Stimulated activated CD4-positive, alpha-beta T cell treated with anti-CD3 and anti-CD28 coated beads, TNF-alpha, amount 100 ng/mL, for 1 hour (primary cell): ENCODE data around the gene SLC1A2.

Experiments used
- DNase-seq, 3 donors: peaks; one replicate each; pipeline ENCODE4 v3.0.0-alpha.2; 2020; ENCODE audit warnings: low read depth in 3 of 3, low spot score in 1 of 3

Gene SLC1A2

GRCh38 chr11:35377262-35377661 is 42.1 kb downstream of the SLC1A2 start:
- no peak for DNase-seq

- DNase-seq: no peak
Observed at GRCh38 chr11:35376613-35377012, 42.7 kb downstream of the SLC1A2 start.

GRCh38 chr11:35376118-35376510 is 43.2 kb downstream of the SLC1A2 start:
- no peak for DNase-seq

GRCh38 chr11:35375332-35376117 is 43.8 kb downstream of the SLC1A2 start:
- no peak for DNase-seq

DNA sequence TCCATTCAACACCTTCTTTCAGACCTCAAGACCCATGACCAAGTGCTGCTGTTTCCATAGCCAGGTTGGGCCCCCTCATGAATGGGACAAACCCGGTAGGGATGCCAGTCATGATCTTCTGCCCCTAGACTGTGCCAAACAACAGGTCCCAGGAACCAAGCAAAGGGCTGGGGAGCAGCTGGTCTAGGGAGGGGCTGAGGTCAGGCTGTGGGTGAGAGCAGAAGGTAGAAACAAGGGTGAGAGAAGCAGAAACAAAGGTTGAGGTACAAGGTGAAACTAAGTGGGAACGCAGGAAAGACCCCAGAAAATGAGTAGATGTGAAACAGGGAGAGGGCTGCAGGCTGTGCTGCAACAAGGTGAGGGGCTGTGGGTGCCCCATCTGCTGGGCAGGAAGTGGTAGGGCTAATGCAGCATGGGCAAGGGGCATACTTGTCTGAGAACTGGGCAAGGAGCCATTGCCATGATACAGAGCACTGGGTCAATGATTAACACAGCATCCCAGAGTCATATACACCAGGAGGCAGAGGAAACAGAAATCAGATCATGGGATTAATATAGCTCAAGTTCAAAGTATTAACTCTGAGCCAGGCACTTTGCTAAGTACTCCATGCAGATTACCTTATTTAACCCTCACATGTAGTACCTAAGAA is 45.9 kb downstream of the SLC1A2 start:
- no peak for DNase-seq

GRCh38 chr11:35372565-35373283 is 46.6 kb downstream of the SLC1A2 start:
- no peak for DNase-seq

DNA sequence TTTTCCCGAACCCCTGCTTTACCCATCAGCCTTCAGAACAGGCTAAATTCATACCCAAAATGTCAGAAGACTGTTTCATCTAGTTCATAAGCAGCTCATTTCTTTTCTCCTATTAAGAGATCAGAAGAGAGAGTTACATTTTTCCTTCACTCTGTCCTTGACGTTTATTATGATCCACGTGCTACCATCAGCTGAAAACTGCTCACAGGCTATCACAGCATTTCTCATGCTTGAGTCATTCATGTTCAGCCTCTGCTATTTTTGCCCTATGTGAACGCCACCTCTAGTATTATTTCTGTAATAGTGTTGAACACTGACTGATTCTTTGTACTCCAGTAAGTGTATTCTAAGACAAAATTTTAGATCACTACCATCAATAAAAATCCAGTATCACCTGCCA is 51.9 kb downstream of the SLC1A2 start:
- DNase-seq: no peak

DNA sequence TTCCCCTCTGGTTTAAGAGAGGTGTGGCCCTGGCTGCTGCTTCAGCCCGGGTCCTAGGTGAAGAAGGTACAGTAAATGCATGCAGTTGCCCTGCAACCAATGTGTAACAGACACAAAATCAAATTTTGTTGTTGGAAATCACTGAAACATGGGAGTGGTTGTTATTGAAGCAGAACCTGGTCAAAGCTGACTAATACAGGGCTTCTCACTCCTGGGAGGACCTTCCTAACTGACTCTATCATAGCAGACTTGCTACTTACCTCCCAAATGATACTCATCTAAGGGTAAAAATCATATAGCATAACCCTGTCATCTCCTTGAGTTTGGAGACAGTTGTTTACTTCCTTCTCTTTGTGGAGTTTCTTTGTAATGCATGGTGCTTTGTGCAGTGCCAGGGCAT is 52.6 kb downstream of the SLC1A2 start:
- DNase-seq: no peak

GRCh38 chr11:35365961-35366360 is 53.4 kb downstream of the SLC1A2 start:
- DNase-seq: no peak

- no peak for DNase-seq
Observed at GRCh38 chr11:35365395-35365794, 54.0 kb downstream of the SLC1A2 start.

DNA sequence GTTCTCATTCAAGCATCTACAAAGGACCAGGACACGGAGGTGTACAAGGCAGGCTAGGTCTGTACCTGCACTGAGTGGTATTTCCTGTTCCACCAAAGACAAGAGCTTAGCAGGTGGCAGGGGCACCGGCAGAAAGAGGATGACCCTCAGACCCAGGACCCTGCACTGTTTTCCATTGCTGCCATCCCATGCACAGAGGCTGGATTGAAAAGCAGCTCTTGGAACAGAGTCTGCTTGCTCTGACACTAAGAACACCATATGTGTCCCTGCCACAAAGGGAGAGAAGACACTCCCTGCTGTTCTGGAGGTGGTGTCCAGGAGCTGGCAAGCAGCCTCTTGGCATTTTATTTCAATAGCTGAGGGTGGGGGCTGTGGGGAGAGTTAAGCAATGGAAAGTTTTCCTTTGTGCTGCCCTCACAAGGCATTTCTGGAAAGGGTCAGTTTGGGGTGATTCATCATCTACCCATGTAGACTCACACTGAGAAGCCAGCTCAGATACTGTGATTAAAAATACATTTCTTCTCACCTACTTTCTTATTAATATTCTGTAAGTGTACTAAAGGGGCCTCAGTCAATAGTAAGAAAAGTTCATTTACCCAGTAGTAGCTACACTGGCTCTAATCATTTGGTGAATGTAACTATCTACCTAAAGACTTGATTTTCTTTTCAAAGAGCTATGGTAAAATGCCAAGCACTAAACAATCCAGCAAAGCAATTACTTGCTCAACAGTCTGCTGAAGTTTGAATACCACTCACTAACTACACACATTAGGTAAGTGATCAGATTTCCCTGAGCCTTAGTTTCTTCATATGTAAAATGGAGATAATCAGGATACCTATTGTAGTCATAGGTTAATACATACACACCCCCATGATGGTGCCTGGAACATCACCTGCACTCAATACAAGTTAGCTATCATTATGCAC is 55.2 kb downstream of the SLC1A2 start:
- DNase-seq: no peak

DNA sequence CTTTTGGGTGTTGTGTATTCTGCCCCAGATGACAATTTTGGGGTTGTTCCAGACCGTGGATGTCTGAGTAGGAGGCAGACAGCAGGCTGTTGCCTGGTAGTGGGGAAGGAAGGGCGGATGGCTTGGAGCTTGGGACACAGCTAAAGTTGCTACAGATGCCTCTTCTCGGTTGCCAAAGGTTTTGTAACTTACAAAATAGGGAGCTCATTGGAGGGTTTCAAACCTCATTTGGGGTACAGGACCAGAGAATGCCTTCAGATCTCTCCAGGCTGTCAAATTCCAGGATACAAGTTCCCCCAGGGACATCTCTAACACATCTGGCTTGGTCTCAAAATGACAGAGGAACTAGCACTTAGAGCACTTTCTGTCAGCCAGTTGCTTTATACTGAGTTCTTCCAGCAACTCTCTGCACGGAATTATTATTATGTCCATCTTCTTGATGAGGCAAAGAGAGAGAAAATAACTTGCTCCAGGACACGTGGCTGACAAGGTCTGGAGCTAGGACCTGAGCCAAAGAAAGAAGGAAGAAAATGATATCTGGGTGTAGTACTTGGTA is 56.0 kb downstream of the SLC1A2 start:
- no peak for DNase-seq

- no peak for DNase-seq
Observed at GRCh38 chr11:35362521-35362980, 56.8 kb downstream of the SLC1A2 start.

- DNase-seq: no peak
Observed at GRCh38 chr11:35360055-35360530, 59.3 kb downstream of the SLC1A2 start.

- no peak for DNase-seq
Observed at GRCh38 chr11:35359321-35360054, 59.9 kb downstream of the SLC1A2 start.

GRCh38 chr11:35358391-35358790 is 61.0 kb downstream of the SLC1A2 start:
- no peak for DNase-seq

DNA sequence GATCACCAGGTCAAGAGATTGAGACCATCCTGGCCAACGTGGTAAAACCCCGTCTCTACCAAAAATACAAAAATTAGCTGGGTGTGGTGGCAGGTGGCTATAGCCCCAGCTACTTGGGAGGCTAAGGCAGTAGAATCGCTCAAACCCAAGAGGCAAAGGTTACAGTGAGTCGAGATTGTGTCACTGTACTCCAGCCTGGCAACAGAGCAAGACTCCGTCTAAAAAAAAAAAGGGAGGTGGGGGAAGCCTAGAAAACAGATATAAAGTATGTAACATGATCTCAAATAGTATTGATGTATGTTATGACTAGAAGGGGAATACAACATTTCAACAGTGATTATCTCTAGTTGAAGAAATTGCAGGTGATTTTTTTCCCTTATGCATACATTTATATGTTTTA is 61.4 kb downstream of the SLC1A2 start:
- DNase-seq: no peak

DNA sequence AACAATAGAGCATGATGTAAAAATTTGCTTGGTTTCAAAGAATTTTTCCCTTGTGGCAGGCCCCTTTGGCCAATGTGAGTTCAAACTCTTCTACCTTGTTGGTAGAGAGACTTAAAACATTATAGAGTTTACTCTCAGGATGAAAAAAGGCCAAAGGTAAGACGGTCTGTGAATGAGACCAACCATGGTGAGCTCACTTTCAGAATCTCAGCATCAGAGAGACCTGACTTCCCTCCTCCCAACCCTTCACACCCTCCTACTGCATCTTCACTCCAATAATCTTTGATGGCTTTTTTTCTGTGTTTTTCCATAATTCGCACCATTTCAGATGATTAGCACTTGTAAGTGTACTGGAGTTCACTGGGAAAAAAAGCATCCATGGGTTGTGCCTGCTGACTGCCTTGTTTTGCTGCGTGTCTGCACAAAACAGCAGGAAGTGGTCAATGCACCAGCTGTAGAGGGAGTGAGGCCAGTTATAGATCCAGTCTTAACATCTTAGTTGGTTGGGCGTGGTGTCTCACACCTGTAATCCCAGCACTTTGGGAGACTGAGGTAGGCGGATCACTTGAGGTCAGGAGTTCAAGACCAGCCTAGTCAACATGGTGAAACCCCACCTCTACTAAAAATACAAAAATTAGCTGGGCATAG is 64.1 kb downstream of the SLC1A2 start:
- DNase-seq: no peak

DNA sequence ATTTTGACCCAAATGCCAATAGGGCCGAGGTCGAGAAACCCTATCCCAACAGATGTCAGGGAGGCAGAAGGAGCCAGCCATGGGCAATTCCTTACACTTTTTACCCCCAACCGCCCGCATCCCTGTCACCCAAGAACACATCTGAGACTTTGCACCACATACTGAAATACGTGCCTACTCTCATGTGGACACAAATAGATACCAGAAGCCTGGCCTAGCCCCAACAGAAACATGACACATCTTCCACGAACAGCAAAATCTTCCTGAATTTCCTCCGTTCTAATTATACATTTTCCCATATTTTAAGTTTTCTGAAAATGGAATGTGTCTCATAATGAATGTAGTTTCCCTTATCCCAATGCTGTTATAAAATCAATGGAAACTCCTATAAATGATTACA is 64.7 kb downstream of the SLC1A2 start:
- no peak for DNase-seq
